ENCODE data around the gene AMHR2. TPM values are rescaled to one million over a fixed set of nuclear protein-coding genes. Genes with fewer than 3 reads are reported as not detected.
A peak's percentile ranks its signal among the peaks of the same experiment; 100 is the strongest.
"Not testable (repeated sequence)": the region's sequence is repeated elsewhere in the genome, so short reads cannot be mapped to it uniquely, and the experiment has no call there.

The AMHR2 gene
- total RNA-seq, 2 donors from 2014 or later: 0.34 TPM; not detected in 1

- ATAC-seq: no peak
- no peak for DNase-seq
- intact Hi-C loops (cut with DNase I): no loop called here
These were observed 12.7 kb upstream of the AMHR2 start for GRCh38 chr12:53410951-53411350.

GRCh38 chr12:53413485-53414204, 10.0 kb upstream of the AMHR2 start:
- no peak for DNase-seq
- no peak for ATAC-seq
- intact Hi-C loops (cut with DNase I): no loop called here

- ATAC-seq (peak; percentile 27 to 62), DNase-seq (no peak)
- intact Hi-C loops (cut with DNase I): no loop called here
These were observed 8.8 kb upstream of the AMHR2 start for GRCh38 chr12:53414756-53415417.

GRCh38 chr12:53415752-53416389, 7.8 kb upstream of the AMHR2 start:
- DNase-seq; intact Hi-C loops (cut with DNase I): not testable (repeated sequence)
- peak; percentile 14 to 26 for ATAC-seq

GRCh38 chr12:53417291-53417816, 6.3 kb upstream of the AMHR2 start:
- intact Hi-C loops (cut with DNase I); ATAC-seq; DNase-seq: not testable (repeated sequence)

- DNase-seq (no peak), ATAC-seq (no peak)
- intact Hi-C loops (cut with DNase I): no loop called here
These were observed 5.4 kb upstream of the AMHR2 start for GRCh38 chr12:53418221-53418620.

GRCh38 chr12:53419756-53420155, 3.9 kb upstream of the AMHR2 start:
- intact Hi-C loops (cut with DNase I): loop anchor here (2.0 to 5.0 kb wide), 2 partner anchors 67 kb away; no protein-coding TSS in a partner anchor
- no peak for ATAC-seq

GRCh38 chr12:53422247-53422646, 1.4 kb upstream of the AMHR2 start:
- intact Hi-C loops (cut with DNase I): loop anchor here in 1 of 2 donors (5.0 kb wide), 1 partner anchor 70 kb away; no protein-coding TSS in a partner anchor
- ATAC-seq, DNase-seq: not testable (repeated sequence)

More at GRCh38 chr12:53419756-53420155, 3.9 kb upstream of the AMHR2 start:
- DNase-seq: no peak

GRCh38 chr12:53424626-53425514, 1.2 kb downstream of the AMHR2 start:
- ATAC-seq: peak in 1 of 2 donors; percentile 7
- no peak for DNase-seq
- intact Hi-C loops (cut with DNase I): loop anchor here in 1 of 2 donors (5.0 kb wide), 1 partner anchor 73 kb away; no protein-coding TSS in a partner anchor

GRCh38 chr12:53425515-53426150, 2.0 kb downstream of the AMHR2 start:
- ATAC-seq (no peak), DNase-seq (no peak)
- intact Hi-C loops (cut with DNase I): no loop called here

GRCh38 chr12:53427905-53428594, 4.4 kb downstream of the AMHR2 start:
- DNase-seq: no peak
- intact Hi-C loops (cut with DNase I): no loop called here
- ATAC-seq: peak in 1 of 2 donors; percentile 93

- intact Hi-C loops (cut with DNase I): no loop called here
- DNase-seq (no peak), ATAC-seq (no peak)
These were observed 5.1 kb downstream of the AMHR2 start for GRCh38 chr12:53428741-53429140.

GRCh38 chr12:53430116-53430515, 6.5 kb downstream of the AMHR2 start:
- intact Hi-C loops (cut with DNase I): no loop called here
- DNase-seq (no peak), ATAC-seq (no peak)

GRCh38 chr12:53431187-53431586, 7.5 kb downstream of the AMHR2 start:
- ATAC-seq: no peak
- intact Hi-C loops (cut with DNase I): no loop called here
- no peak for DNase-seq

- intact Hi-C loops (cut with DNase I); DNase-seq; ATAC-seq: not testable (repeated sequence)
These were observed 11.7 kb downstream of the AMHR2 start for GRCh38 chr12:53435326-53435725.

- DNase-seq; ATAC-seq; intact Hi-C loops (cut with DNase I): not testable (repeated sequence)
These were observed 15.9 kb downstream of the AMHR2 start for GRCh38 chr12:53439582-53439981.

- intact Hi-C loops (cut with DNase I): no loop called here
- peak; percentile 99 for DNase-seq
- ATAC-seq: peak; percentile 99
These were observed 17.6 kb downstream of the AMHR2 start, which contains the start of gene PRR13 for GRCh38 chr12:53441040-53441833. Gene PRR13, plus strand, starts transcription at chr12:53441734. Its CDS starts 981 bp downstream, at chr12:53442715.

Measured in left cardiac atrium (tissue), 4 donors.